Activated CD4-positive, alpha-beta memory T cell treated with anti-CD3 and anti-CD28 coated beads for 36 hours (primary cell): ENCODE measurements around the gene COL6A1. TPM values are rescaled to one million over a fixed set of nuclear protein-coding genes. Genes with fewer than 3 reads are reported as not detected.
"Not testable (repeated sequence)": the region's sequence is repeated elsewhere in the genome, so short reads cannot be mapped to it uniquely, and the experiment has no call there.

ENCODE experiments used
- CTCF ChIA-PET: fragments of 350-600 bp; sonication (Branson Sonifier 250); formaldehyde crosslinking; loops from one replicate; lab custom pipeline; 2021; ENCODE audit warnings: antibody characterized with exemption, inconsistent platforms; lab: Charles Lee
- POLR2A ChIA-PET: fragments of 350-600 bp; sonication (Branson Sonifier 250); formaldehyde crosslinking; loops from one replicate; lab custom pipeline; 2021; ENCODE audit warnings: antibody characterized with exemption; lab: Charles Lee
- DNase-seq: peaks from one replicate; pipeline ENCODE4 v3.0.0-alpha.2; 2020
- H3K27ac Mint-ChIP-seq: one replicate; pipeline ENCODE4 v1.8.0; 2021; ENCODE audit warnings: mixed read lengths
- H3K27me3 Mint-ChIP-seq: one replicate; pipeline ENCODE4 v1.8.0; 2021; ENCODE audit warnings: mixed read lengths
- H3K36me3 Mint-ChIP-seq: one replicate; pipeline ENCODE4 v1.8.0; 2021; ENCODE audit warnings: mixed read lengths
- H3K4me1 Mint-ChIP-seq: one replicate; pipeline ENCODE4 v1.8.0; 2021; ENCODE audit warnings: low read depth, mixed read lengths
- H3K4me3 Mint-ChIP-seq: one replicate; pipeline ENCODE4 v1.8.0; 2021; ENCODE audit warnings: mild to moderate bottlenecking, mixed read lengths
- H3K9me3 Mint-ChIP-seq: one replicate; pipeline ENCODE4 v1.8.0; 2021; ENCODE audit warnings: mixed read lengths
- intact Hi-C: fragments of 100-400 bp; cut with micrococcal nuclease; formaldehyde crosslinking; loops from one replicate; pipeline ENCODE4 v1.15.1; 2023
- total RNA-seq, 2 experiments: library from RNA; stranded (reverse); gene quantifications; one replicate each; pipeline ENCODE4 v1.2.3, GENCODE V29; 2021

COL6A1 gene
- total RNA-seq, 2 experiments from 2014 or later = 0.39 to 0.40 TPM

- H3K27ac Mint-ChIP-seq, intact Hi-C loops, CTCF ChIA-PET, DNase-seq, H3K4me3 Mint-ChIP-seq, POLR2A ChIA-PET, H3K4me1 Mint-ChIP-seq, H3K36me3 Mint-ChIP-seq: not testable (repeated sequence)
- peaks cover 29% of the 10 kb centered on the region for H3K27me3 Mint-ChIP-seq
- H3K9me3 Mint-ChIP-seq = peaks cover 20% of the 10 kb centered on the region
Observed at GRCh38 chr21:45961408-45961807, 20.2 kb upstream of the COL6A1 start.

- Mint-ChIP-seq H3K4me1 (no peaks in the 10 kb centered on the region), H3K27ac (no peak overlapping the region), H3K27me3 (peaks cover 29% of the 10 kb centered on the region), H3K9me3 (peaks cover 20% of the 10 kb centered on the region), H3K36me3 (no peaks in the 10 kb centered on the region), H3K4me3 (no peak overlapping the region)
- ChIA-PET CTCF (interaction anchor here (0.6 to 1.4 kb wide), 2 partner anchors 9 to 693 kb away, joined by 3 to 5 read pairs; no protein-coding TSS in a partner anchor), POLR2A (no interaction called here)
- intact Hi-C loops = no loop called here
- no peak for DNase-seq
Observed at GRCh38 chr21:45962531-45963231, 18.9 kb upstream of the COL6A1 start.

GRCh38 chr21:45963232-45963570, 18.4 kb upstream of the COL6A1 start:
- CTCF ChIA-PET = interaction anchor here (0.6 to 1.4 kb wide), 2 partner anchors 8 to 693 kb away, joined by 3 to 5 read pairs; no protein-coding TSS in a partner anchor
- Mint-ChIP-seq H3K4me1 (no peaks in the 10 kb centered on the region), H3K27me3 (peaks cover 29% of the 10 kb centered on the region), H3K4me3 (no peak overlapping the region), H3K9me3 (peaks cover 20% of the 10 kb centered on the region), H3K36me3 (no peaks in the 10 kb centered on the region), H3K27ac (no peak overlapping the region)
- POLR2A ChIA-PET = no interaction called here
- intact Hi-C loops = no loop called here
- DNase-seq = no peak

- Mint-ChIP-seq H3K27ac (no peak overlapping the region), H3K36me3 (no peaks in the 10 kb centered on the region), H3K27me3 (peaks cover 26% of the 10 kb centered on the region), H3K9me3 (peaks cover 20% of the 10 kb centered on the region), H3K4me1 (no peaks in the 10 kb centered on the region), H3K4me3 (no peak overlapping the region)
- CTCF ChIA-PET = interaction anchor here (0.6 kb wide), 1 partner anchor 9 kb away, joined by 3 read pairs; no protein-coding TSS in a partner anchor
- POLR2A ChIA-PET = no interaction called here
- no peak for DNase-seq
- intact Hi-C loops = no loop called here
Observed at GRCh38 chr21:45964649-45965048, 16.9 kb upstream of the COL6A1 start.

GRCh38 chr21:45965084-45965809, 16.3 kb upstream of the COL6A1 start:
- Mint-ChIP-seq H3K4me1 (no peaks in the 10 kb centered on the region), H3K9me3 (peaks cover 20% of the 10 kb centered on the region), H3K27ac (no peak overlapping the region), H3K27me3 (peaks cover 30% of the 10 kb centered on the region), H3K36me3 (no peaks in the 10 kb centered on the region), H3K4me3 (no peak overlapping the region)
- DNase-seq = no peak
- CTCF ChIA-PET = no interaction called here
- POLR2A ChIA-PET = no interaction called here
- intact Hi-C loops = no loop called here

GRCh38 chr21:45966791-45967394, 14.7 kb upstream of the COL6A1 start:
- POLR2A ChIA-PET = no interaction called here
- H3K9me3 Mint-ChIP-seq = peaks cover 10% of the 10 kb centered on the region

GRCh38 chr21:45969921-45970673, 11.5 kb upstream of the COL6A1 start:
- Mint-ChIP-seq H3K36me3 (no peaks in the 10 kb centered on the region), H3K4me1 (peaks cover 9% of the 10 kb centered on the region), H3K27ac (no peak overlapping the region), H3K9me3 (no peaks in the 10 kb centered on the region), H3K27me3 (peaks cover 17% of the 10 kb centered on the region), H3K4me3 (no peak overlapping the region)
- no peak for DNase-seq
- CTCF ChIA-PET = interaction anchor here (1.3 to 4.5 kb wide), 2 partner anchors 23 to 173 kb away, joined by 3 to 30 read pairs; no protein-coding TSS in a partner anchor
- intact Hi-C loops = loop anchor here (5.0 kb wide), 1 partner anchor 127 kb away; the partner anchor contains the start of gene COL6A2
- POLR2A ChIA-PET = no interaction called here

More at GRCh38 chr21:45966791-45967394, 14.7 kb upstream of the COL6A1 start:
- no peaks in the 10 kb centered on the region for H3K4me1 Mint-ChIP-seq
- no peaks in the 10 kb centered on the region for H3K36me3 Mint-ChIP-seq
- DNase-seq = no peak
- no peak overlapping the region for H3K27ac Mint-ChIP-seq
- H3K27me3 Mint-ChIP-seq = peaks cover 21% of the 10 kb centered on the region
- CTCF ChIA-PET = no interaction called here
- H3K4me3 Mint-ChIP-seq = no peak overlapping the region
- intact Hi-C loops = no loop called here

- peaks cover 11% of the 10 kb centered on the region for H3K4me1 Mint-ChIP-seq
- intact Hi-C loops = loop anchor here (5.0 kb wide), 1 partner anchor 126 kb away; the partner anchor contains the start of gene COL6A2
- POLR2A ChIA-PET = no interaction called here
Observed at GRCh38 chr21:45970674-45971615, 10.6 kb upstream of the COL6A1 start.

GRCh38 chr21:45971616-45972352, 9.8 kb upstream of the COL6A1 start:
- Mint-ChIP-seq H3K9me3 (no peaks in the 10 kb centered on the region), H3K36me3 (no peaks in the 10 kb centered on the region), H3K4me1 (peaks cover 11% of the 10 kb centered on the region), H3K27me3 (peaks cover 30% of the 10 kb centered on the region), H3K4me3 (no peak overlapping the region), H3K27ac (no peak overlapping the region)
- DNase-seq = no peak
- intact Hi-C loops = loop anchor here (5.0 kb wide), 1 partner anchor 126 kb away; the partner anchor contains the start of gene COL6A2
- ChIA-PET CTCF (interaction anchor here (0.8 to 4.5 kb wide), 4 partner anchors 9 to 275 kb away, joined by 3 to 30 read pairs (median 4); partner anchors contain the start of gene COL6A2), POLR2A (no interaction called here)

More at GRCh38 chr21:45970674-45971615, 10.6 kb upstream of the COL6A1 start:
- peak; percentile 63 for DNase-seq
- Mint-ChIP-seq H3K4me3 (no peak overlapping the region), H3K27me3 (peaks cover 25% of the 10 kb centered on the region), H3K36me3 (no peaks in the 10 kb centered on the region), H3K27ac (no peak overlapping the region), H3K9me3 (no peaks in the 10 kb centered on the region)
- CTCF ChIA-PET = interaction anchor here (1.0 to 4.5 kb wide), 4 partner anchors 8 to 172 kb away, joined by 3 to 30 read pairs (median 4); partner anchors contain the start of gene COL6A2

- ChIA-PET CTCF (interaction anchor here (0.6 to 4.5 kb wide), 6 partner anchors 9 to 278 kb away, joined by 3 to 30 read pairs (median 4); partner anchors contain the start of gene COL6A2), POLR2A (no interaction called here)
- Mint-ChIP-seq H3K9me3 (no peaks in the 10 kb centered on the region), H3K36me3 (no peaks in the 10 kb centered on the region), H3K4me1 (peaks cover 11% of the 10 kb centered on the region), H3K4me3 (no peak overlapping the region), H3K27me3 (peaks cover 30% of the 10 kb centered on the region), H3K27ac (no peak overlapping the region)
- intact Hi-C loops = loop anchor here (5.0 kb wide), 1 partner anchor 125 kb away; the partner anchor contains the start of gene COL6A2
- no peak for DNase-seq
Observed at GRCh38 chr21:45972353-45972715, 9.2 kb upstream of the COL6A1 start.
